GM18858 (cell line): ENCODE measurements around the gene TMEM121B.
"Not testable (repeated sequence)": the region's sequence is repeated elsewhere in the genome, so short reads cannot be mapped to it uniquely, and the experiment has no call there.

ENCODE experiments used
- ATAC-seq: cut with Tn5 transposase; IDR thresholded peaks from one replicate; pipeline ENCODE4 v1.9.1; 2021; ENCODE audit not compliant: unreplicated experiment

The TMEM121B gene

GRCh38 chr22:17121233-17122195, at the start of gene TMEM121B:
TMEM121B (minus strand) TSS chr22:17121360; CDS start chr22:17121127, 233 bp downstream.
- no peak for ATAC-seq

GRCh38 chr22:17167486-17167885, 46.3 kb upstream of the TMEM121B start:
- no peak for ATAC-seq

GRCh38 chr22:17164392-17165024, 43.3 kb upstream of the TMEM121B start:
- no peak for ATAC-seq

- ATAC-seq = no peak
Observed at GRCh38 chr22:17162731-17163130, 41.6 kb upstream of the TMEM121B start.

GRCh38 chr22:17161991-17162390, 40.8 kb upstream of the TMEM121B start:
- ATAC-seq = no peak

- peak; percentile 7 for ATAC-seq
Observed at GRCh38 chr22:17159504-17159951, 38.4 kb upstream of the TMEM121B start.

- ATAC-seq = peak; percentile 52
Observed at GRCh38 chr22:17158568-17159503, 37.7 kb upstream of the TMEM121B start, which contains the start of gene HDHD5. HDHD5 (minus strand) TSS chr22:17159277; CDS start chr22:17159251, 26 bp downstream.

- no peak for ATAC-seq
Observed at GRCh38 chr22:17158176-17158567, 37.0 kb upstream of the TMEM121B start.

- no peak for ATAC-seq
Observed at GRCh38 chr22:17157714-17158113, 36.6 kb upstream of the TMEM121B start.

GRCh38 chr22:17155941-17156340, 34.8 kb upstream of the TMEM121B start:
- ATAC-seq = no peak

- no peak for ATAC-seq
Observed at GRCh38 chr22:17152971-17153370, 31.8 kb upstream of the TMEM121B start.

- ATAC-seq = no peak
Observed at GRCh38 chr22:17152340-17152739, 31.2 kb upstream of the TMEM121B start.

- ATAC-seq = no peak
Observed at GRCh38 chr22:17149076-17149815, 28.1 kb upstream of the TMEM121B start.

GRCh38 chr22:17147458-17147857, 26.3 kb upstream of the TMEM121B start:
- ATAC-seq = not testable (repeated sequence)

GRCh38 chr22:17145021-17145680, 24.0 kb upstream of the TMEM121B start:
- ATAC-seq = no peak

- no peak for ATAC-seq
Observed at GRCh38 chr22:17143826-17144225, 22.7 kb upstream of the TMEM121B start.

- ATAC-seq = no peak
Observed at GRCh38 chr22:17143101-17143500, 21.9 kb upstream of the TMEM121B start.

- no peak for ATAC-seq
Observed at GRCh38 chr22:17140826-17141766, 19.9 kb upstream of the TMEM121B start.
